PC-3 (cell line): ENCODE results near the gene SRRD.

Source experiments
- CTCF ChIP-seq: fragments of 300-600 bp; sonication (generic); conservative IDR thresholded peaks from 2 replicates; pipeline ENCODE4 v1.5.1; 2017; ENCODE audit warnings: antibody characterized with exemption, low read depth, mild to moderate bottlenecking, low read length
- EZH2 ChIP-seq: fragments of 300-600 bp; sonication (generic); IDR thresholded peaks from one replicate; pipeline ENCODE4 v1.6.1; 2017; ENCODE audit warnings: antibody characterized with exemption, mild to moderate bottlenecking, low read length; ENCODE audit not compliant: unreplicated experiment
- EZH2phosphoT487 ChIP-seq: fragments of 300-600 bp; sonication (generic); IDR thresholded peaks from 2 replicates; pipeline ENCODE4 v1.6.1; 2018; ENCODE audit warnings: mild to moderate bottlenecking, antibody characterized with exemption, low read length, borderline replicate concordance

- TF ChIP-seq CTCF (no peak), EZH2 (no peak), EZH2phosphoT487 (no peak)
These were observed 12.8 kb downstream of the SRRD start for GRCh38 chr22:26496456-26496855.
